GM21825 (cell line): ENCODE results near the gene FIBCD1.

Experiments
- ATAC-seq: cut with Tn5 transposase; IDR thresholded peaks from one replicate; pipeline ENCODE4 v1.9.1; 2021; ENCODE audit warnings: mild to moderate bottlenecking, moderate library complexity; ENCODE audit not compliant: unreplicated experiment

The FIBCD1 gene

GRCh38 chr9:130938652-130939404 lies at the start of gene FIBCD1:
TSS of gene FIBCD1 (minus strand) at chr9:130939247. CDS start at chr9:130938607, 640 bp downstream.
- no peak for ATAC-seq

GRCh38 chr9:130988400-130988747 lies 49.3 kb upstream of the FIBCD1 start:
- ATAC-seq, result no peak

GRCh38 chr9:130987738-130988399 lies 48.8 kb upstream of the FIBCD1 start:
- ATAC-seq, result no peak

GRCh38 chr9:130987054-130987453 lies 48.0 kb upstream of the FIBCD1 start:
- no peak for ATAC-seq

- ATAC-seq, result no peak
Measured at GRCh38 chr9:130986356-130986965, 47.4 kb upstream of the FIBCD1 start.

- ATAC-seq, result no peak
Measured at GRCh38 chr9:130985606-130986162, 46.6 kb upstream of the FIBCD1 start.

- ATAC-seq, result no peak
Measured at GRCh38 chr9:130985029-130985428, 46.0 kb upstream of the FIBCD1 start.

- ATAC-seq, result no peak
Measured at GRCh38 chr9:130984521-130984920, 45.5 kb upstream of the FIBCD1 start.

GRCh38 chr9:130983970-130984369 lies 44.9 kb upstream of the FIBCD1 start:
- ATAC-seq, result no peak

- no peak for ATAC-seq
Measured at GRCh38 chr9:130983359-130983670, 44.3 kb upstream of the FIBCD1 start.

GRCh38 chr9:130982636-130983358 lies 43.8 kb upstream of the FIBCD1 start:
- ATAC-seq, result no peak

GRCh38 chr9:130981756-130982137 lies 42.7 kb upstream of the FIBCD1 start:
- no peak for ATAC-seq

GRCh38 chr9:130981002-130981755 lies 42.1 kb upstream of the FIBCD1 start:
- ATAC-seq, result no peak

GRCh38 chr9:130980526-130980925 lies 41.5 kb upstream of the FIBCD1 start:
- ATAC-seq, result no peak

- no peak for ATAC-seq
Measured at GRCh38 chr9:130979591-130980385, 40.7 kb upstream of the FIBCD1 start.

GRCh38 chr9:130977811-130978221 lies 38.8 kb upstream of the FIBCD1 start:
- ATAC-seq, result no peak

GRCh38 chr9:130975932-130976841 lies 37.1 kb upstream of the FIBCD1 start:
- ATAC-seq, result no peak

- ATAC-seq, result no peak
Measured at GRCh38 chr9:130975156-130975555, 36.1 kb upstream of the FIBCD1 start.

- no peak for ATAC-seq
Measured at GRCh38 chr9:130974697-130975096, 35.6 kb upstream of the FIBCD1 start.
